ENCODE measurements around the gene ADAMTSL5.

The ADAMTSL5 gene

GRCh38 chr19:1512671-1513498 lies at the start of gene ADAMTSL5:
TSS of gene ADAMTSL5 (minus strand) at chr19:1513019. CDS start at chr19:1510943, 2,076 bp downstream.
- H3K36me3 ChIP-seq (ENCODE audit: control insufficient read depth, insufficient read depth, low read length, severe bottlenecking), result no peaks in the 10 kb centered on the region
- H3K9ac ChIP-seq (ENCODE audit: low read length), result peak within 1 kb of the TSS; percentile 76
- H3K27me3 ChIP-seq (replicated peaks; ENCODE audit: control insufficient read depth, insufficient read depth, low read length), result peaks cover 6% of the 10 kb centered on the region
- peak within 1 kb of the TSS; percentile 80 for H3K4me3 ChIP-seq (ENCODE audit: low read length)
- H3K4me1 ChIP-seq (ENCODE audit: control insufficient read depth, insufficient read depth, low read length), result peaks cover 3% of the 10 kb centered on the region
- DNase-seq (ENCODE audit: low read depth), result peak; percentile 88
- H3K9me3 ChIP-seq (ENCODE audit: control insufficient read depth, low read length), result peaks cover 3% of the 10 kb centered on the region

GRCh38 chr19:1561236-1561842 lies 48.5 kb upstream of the ADAMTSL5 start:
- DNase-seq (ENCODE audit: low read depth), result no peak
- no peaks in the 10 kb centered on the region for H3K36me3 ChIP-seq (ENCODE audit: control insufficient read depth, insufficient read depth, low read length, severe bottlenecking)
- no peak overlapping the region for H3K4me3 ChIP-seq (ENCODE audit: low read length)
- no peak overlapping the region for H3K9ac ChIP-seq (ENCODE audit: low read length)
- no peaks in the 10 kb centered on the region for H3K27me3 ChIP-seq (replicated peaks; ENCODE audit: control insufficient read depth, insufficient read depth, low read length)
- no peaks in the 10 kb centered on the region for H3K4me1 ChIP-seq (ENCODE audit: control insufficient read depth, insufficient read depth, low read length)
- no peaks in the 10 kb centered on the region for H3K9me3 ChIP-seq (ENCODE audit: control insufficient read depth, low read length)

GRCh38 chr19:1560286-1560882 lies 47.6 kb upstream of the ADAMTSL5 start:
- Histone ChIP-seq H3K9me3 (ENCODE audit: control insufficient read depth, low read length) (no peaks in the 10 kb centered on the region), H3K4me3 (ENCODE audit: low read length) (no peak overlapping the region), H3K9ac (ENCODE audit: low read length) (no peak overlapping the region), H3K36me3 (ENCODE audit: control insufficient read depth, insufficient read depth, low read length, severe bottlenecking) (no peaks in the 10 kb centered on the region), H3K27me3 (replicated peaks; ENCODE audit: control insufficient read depth, insufficient read depth, low read length) (no peaks in the 10 kb centered on the region), H3K4me1 (ENCODE audit: control insufficient read depth, insufficient read depth, low read length) (no peaks in the 10 kb centered on the region)
- DNase-seq (ENCODE audit: low read depth), result no peak

GRCh38 chr19:1558552-1558951 lies 45.7 kb upstream of the ADAMTSL5 start:
- Histone ChIP-seq H3K4me1 (ENCODE audit: control insufficient read depth, insufficient read depth, low read length) (no peaks in the 10 kb centered on the region), H3K27me3 (replicated peaks; ENCODE audit: control insufficient read depth, insufficient read depth, low read length) (no peaks in the 10 kb centered on the region), H3K9ac (ENCODE audit: low read length) (no peak overlapping the region), H3K4me3 (ENCODE audit: low read length) (no peak overlapping the region), H3K36me3 (ENCODE audit: control insufficient read depth, insufficient read depth, low read length, severe bottlenecking) (no peaks in the 10 kb centered on the region), H3K9me3 (ENCODE audit: control insufficient read depth, low read length) (no peaks in the 10 kb centered on the region)
- DNase-seq (ENCODE audit: low read depth), result no peak

GRCh38 chr19:1556390-1557070 lies 43.7 kb upstream of the ADAMTSL5 start:
- no peaks in the 10 kb centered on the region for H3K36me3 ChIP-seq (ENCODE audit: control insufficient read depth, insufficient read depth, low read length, severe bottlenecking)
- H3K4me1 ChIP-seq (ENCODE audit: control insufficient read depth, insufficient read depth, low read length), result no peaks in the 10 kb centered on the region
- no peaks in the 10 kb centered on the region for H3K9me3 ChIP-seq (ENCODE audit: control insufficient read depth, low read length)
- H3K4me3 ChIP-seq (ENCODE audit: low read length), result no peak overlapping the region
- no peak for DNase-seq (ENCODE audit: low read depth)
- H3K27me3 ChIP-seq (replicated peaks; ENCODE audit: control insufficient read depth, insufficient read depth, low read length), result no peaks in the 10 kb centered on the region
- no peak overlapping the region for H3K9ac ChIP-seq (ENCODE audit: low read length)

- H3K9ac ChIP-seq (ENCODE audit: low read length), result no peak overlapping the region
- H3K4me3 ChIP-seq (ENCODE audit: low read length), result no peak overlapping the region
- DNase-seq (ENCODE audit: low read depth), result no peak
- H3K4me1 ChIP-seq (ENCODE audit: control insufficient read depth, insufficient read depth, low read length), result no peaks in the 10 kb centered on the region
- no peaks in the 10 kb centered on the region for H3K36me3 ChIP-seq (ENCODE audit: control insufficient read depth, insufficient read depth, low read length, severe bottlenecking)
- H3K9me3 ChIP-seq (ENCODE audit: control insufficient read depth, low read length), result no peaks in the 10 kb centered on the region
- H3K27me3 ChIP-seq (replicated peaks; ENCODE audit: control insufficient read depth, insufficient read depth, low read length), result no peaks in the 10 kb centered on the region
Measured at GRCh38 chr19:1555487-1556389, 42.9 kb upstream of the ADAMTSL5 start.

GRCh38 chr19:1554968-1555367 lies 42.1 kb upstream of the ADAMTSL5 start:
- H3K9ac ChIP-seq (ENCODE audit: low read length), result no peak overlapping the region
- H3K36me3 ChIP-seq (ENCODE audit: control insufficient read depth, insufficient read depth, low read length, severe bottlenecking), result no peaks in the 10 kb centered on the region
- no peaks in the 10 kb centered on the region for H3K9me3 ChIP-seq (ENCODE audit: control insufficient read depth, low read length)
- H3K27me3 ChIP-seq (replicated peaks; ENCODE audit: control insufficient read depth, insufficient read depth, low read length), result no peaks in the 10 kb centered on the region
- H3K4me3 ChIP-seq (ENCODE audit: low read length), result no peak overlapping the region
- DNase-seq (ENCODE audit: low read depth), result no peak
- H3K4me1 ChIP-seq (ENCODE audit: control insufficient read depth, insufficient read depth, low read length), result no peaks in the 10 kb centered on the region

- Histone ChIP-seq H3K4me1 (ENCODE audit: control insufficient read depth, insufficient read depth, low read length) (no peaks in the 10 kb centered on the region), H3K27me3 (replicated peaks; ENCODE audit: control insufficient read depth, insufficient read depth, low read length) (no peaks in the 10 kb centered on the region), H3K9ac (ENCODE audit: low read length) (no peak overlapping the region), H3K9me3 (ENCODE audit: control insufficient read depth, low read length) (no peaks in the 10 kb centered on the region), H3K36me3 (ENCODE audit: control insufficient read depth, insufficient read depth, low read length, severe bottlenecking) (no peaks in the 10 kb centered on the region), H3K4me3 (ENCODE audit: low read length) (no peak overlapping the region)
- DNase-seq (ENCODE audit: low read depth), result no peak
Measured at GRCh38 chr19:1553415-1553814, 40.6 kb upstream of the ADAMTSL5 start.

- H3K9me3 ChIP-seq (ENCODE audit: control insufficient read depth, low read length), result no peaks in the 10 kb centered on the region
- no peak for DNase-seq (ENCODE audit: low read depth)
- H3K4me1 ChIP-seq (ENCODE audit: control insufficient read depth, insufficient read depth, low read length), result no peaks in the 10 kb centered on the region
- H3K9ac ChIP-seq (ENCODE audit: low read length), result no peak overlapping the region
- H3K27me3 ChIP-seq (replicated peaks; ENCODE audit: control insufficient read depth, insufficient read depth, low read length), result no peaks in the 10 kb centered on the region
- no peaks in the 10 kb centered on the region for H3K36me3 ChIP-seq (ENCODE audit: control insufficient read depth, insufficient read depth, low read length, severe bottlenecking)
- H3K4me3 ChIP-seq (ENCODE audit: low read length), result no peak overlapping the region
Measured at GRCh38 chr19:1551068-1552040, 38.5 kb upstream of the ADAMTSL5 start.
